C4-2B (cell line): ENCODE measurements around the gene ADAM19.

Experiments used
- H3K27ac ChIP-seq: fragments of 450-650 bp; 2 replicates; pipeline ENCODE4 v1.5.1; 2017
- ZFX ChIP-seq: fragments of 450-650 bp; IDR thresholded peaks from 2 replicates; pipeline ENCODE4 v1.6.1; 2017
- TF ChIP-seq, protein P1 (sequence below): fragments of 450-650 bp; conservative IDR thresholded peaks from 2 replicates; pipeline ENCODE4 v1.5.1; 2017; ENCODE audit warnings: mild to moderate bottlenecking

Gene ADAM19

GRCh38 chr5:157603333-157604190 lies 28.0 kb upstream of the ADAM19 start:
- no peak for TF ChIP-seq ZFX
- TF ChIP-seq, protein P1, sequence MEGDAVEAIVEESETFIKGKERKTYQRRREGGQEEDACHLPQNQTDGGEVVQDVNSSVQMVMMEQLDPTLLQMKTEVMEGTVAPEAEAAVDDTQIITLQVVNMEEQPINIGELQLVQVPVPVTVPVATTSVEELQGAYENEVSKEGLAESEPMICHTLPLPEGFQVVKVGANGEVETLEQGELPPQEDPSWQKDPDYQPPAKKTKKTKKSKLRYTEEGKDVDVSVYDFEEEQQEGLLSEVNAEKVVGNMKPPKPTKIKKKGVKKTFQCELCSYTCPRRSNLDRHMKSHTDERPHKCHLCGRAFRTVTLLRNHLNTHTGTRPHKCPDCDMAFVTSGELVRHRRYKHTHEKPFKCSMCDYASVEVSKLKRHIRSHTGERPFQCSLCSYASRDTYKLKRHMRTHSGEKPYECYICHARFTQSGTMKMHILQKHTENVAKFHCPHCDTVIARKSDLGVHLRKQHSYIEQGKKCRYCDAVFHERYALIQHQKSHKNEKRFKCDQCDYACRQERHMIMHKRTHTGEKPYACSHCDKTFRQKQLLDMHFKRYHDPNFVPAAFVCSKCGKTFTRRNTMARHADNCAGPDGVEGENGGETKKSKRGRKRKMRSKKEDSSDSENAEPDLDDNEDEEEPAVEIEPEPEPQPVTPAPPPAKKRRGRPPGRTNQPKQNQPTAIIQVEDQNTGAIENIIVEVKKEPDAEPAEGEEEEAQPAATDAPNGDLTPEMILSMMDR = no peak
- no peak overlapping the region for H3K27ac ChIP-seq

DNA sequence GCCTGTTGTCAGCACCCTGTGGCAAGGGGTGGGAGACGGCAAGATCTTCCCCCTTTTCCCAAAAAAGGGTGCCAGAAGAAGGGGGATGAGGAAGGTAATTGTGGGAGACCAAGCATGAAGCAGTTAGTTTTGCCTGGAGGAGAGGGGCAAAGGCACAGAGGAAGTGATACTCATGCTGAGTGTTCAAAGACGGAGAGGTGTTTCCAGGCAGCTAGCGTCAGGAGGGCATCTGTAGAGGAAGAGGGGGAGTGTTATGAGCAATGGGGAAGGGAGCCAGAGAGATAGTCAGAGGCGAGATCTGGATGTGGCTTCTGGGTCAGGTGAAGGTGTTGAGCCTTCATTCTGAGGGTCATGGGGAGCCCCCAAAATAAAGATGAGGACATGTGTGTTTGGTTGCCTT lies 26.9 kb upstream of the ADAM19 start:
- H3K27ac ChIP-seq = no peak overlapping the region
- TF ChIP-seq, protein P1 = no peak
- TF ChIP-seq ZFX = no peak

DNA sequence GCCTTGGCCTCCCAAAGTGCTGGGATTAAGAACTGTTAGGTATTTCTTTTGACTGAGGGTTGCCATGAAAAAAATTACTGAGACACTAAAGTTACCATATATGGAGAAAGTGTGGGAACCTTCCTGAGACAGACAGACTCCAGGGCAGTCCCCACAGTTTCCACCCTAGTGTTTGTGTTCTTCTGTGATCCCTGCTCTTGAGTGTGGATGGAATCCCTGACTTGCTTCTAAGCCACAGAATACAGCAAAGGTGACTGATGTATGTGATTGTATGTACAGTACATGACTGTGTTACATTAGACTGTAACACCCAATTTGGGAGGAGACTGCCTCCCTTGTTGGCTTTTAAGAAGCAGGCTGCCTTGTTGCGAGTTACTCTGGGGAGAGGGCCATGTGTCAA lies 24.7 kb upstream of the ADAM19 start:
- TF ChIP-seq ZFX = no peak
- TF ChIP-seq, protein P1 = no peak
- no peak overlapping the region for H3K27ac ChIP-seq

DNA sequence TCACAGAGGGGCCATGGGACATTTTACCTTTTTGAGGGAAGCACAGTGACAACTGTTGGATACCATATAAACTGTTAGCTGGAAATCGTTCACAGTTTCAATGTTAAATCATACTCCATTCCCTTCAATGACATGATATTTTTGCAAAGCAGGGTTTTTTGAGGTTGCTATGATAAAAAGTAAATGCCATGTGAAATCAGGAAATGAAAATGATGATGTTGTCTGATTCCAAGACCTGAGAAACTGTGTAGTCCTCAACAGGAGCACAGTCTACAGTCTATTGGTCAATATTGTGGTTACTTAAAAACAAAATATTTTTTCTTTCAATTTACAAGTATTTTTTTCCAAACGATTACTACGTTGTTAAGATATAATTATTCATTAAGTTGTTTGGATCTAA lies 24.0 kb upstream of the ADAM19 start:
- TF ChIP-seq, protein P1 = no peak
- TF ChIP-seq ZFX = no peak
- no peak overlapping the region for H3K27ac ChIP-seq

- TF ChIP-seq, protein P1 = no peak
- no peak for TF ChIP-seq ZFX
- no peak overlapping the region for H3K27ac ChIP-seq
Observed at GRCh38 chr5:157598350-157598936, 22.9 kb upstream of the ADAM19 start.

- no peak overlapping the region for H3K27ac ChIP-seq
- TF ChIP-seq ZFX = no peak
- TF ChIP-seq, protein P1 = no peak
Observed at GRCh38 chr5:157597277-157597676, 21.7 kb upstream of the ADAM19 start.

GRCh38 chr5:157596487-157596886 lies 20.9 kb upstream of the ADAM19 start:
- TF ChIP-seq ZFX = no peak
- TF ChIP-seq, protein P1 = no peak
- H3K27ac ChIP-seq = no peak overlapping the region
